GM12874 (cell line): Measurements from ENCODE around the gene FNDC3B.

Source experiments
- CTCF ChIP-seq: IDR thresholded peaks from 2 replicates; pipeline ENCODE4 v1.5.1; 2011; ENCODE audit warnings: low read depth, mild to moderate bottlenecking, control low read depth, low read length, moderate library complexity; ENCODE audit not compliant: insufficient read depth

FNDC3B gene

GRCh38 chr3:172184106-172184822 lies 144.9 kb downstream of the FNDC3B start:
- TF ChIP-seq CTCF: no peak

- no peak for TF ChIP-seq CTCF
Measured at GRCh38 chr3:172185907-172186306, 146.5 kb downstream of the FNDC3B start.

- TF ChIP-seq CTCF: no peak
Measured at GRCh38 chr3:172186607-172187006, 147.2 kb downstream of the FNDC3B start.

- TF ChIP-seq CTCF: no peak
Measured at GRCh38 chr3:172187511-172187910, 148.1 kb downstream of the FNDC3B start.

GRCh38 chr3:172188511-172188910 lies 149.1 kb downstream of the FNDC3B start:
- TF ChIP-seq CTCF: no peak

GRCh38 chr3:172189213-172189612 lies 149.8 kb downstream of the FNDC3B start:
- no peak for TF ChIP-seq CTCF

GRCh38 chr3:172189987-172190603 lies 150.7 kb downstream of the FNDC3B start:
- TF ChIP-seq CTCF: no peak
